Activated T-helper 1 cell treated with anti-CD3 and anti-CD28 coated beads, Interleukin-12 subunit alpha, Interleukin-12 subunit beta, Interleukin-2, Interleukin-4 antibody, amounts not matched to agents 30 ng/mL and 10 ng/mL and 1 ng/mL, durations not matched to agents 14 hours and 24 hours and 36 hours (primary cell): ENCODE data around the gene HS3ST5. TPM values are rescaled to one million over a fixed set of nuclear protein-coding genes. Genes with fewer than 3 reads are reported as not detected.

Source experiments
- DNase-seq: peaks from one replicate; pipeline ENCODE4 v3.0.0; 2021; ENCODE audit warnings: low spot score
- H3K27ac Mint-ChIP-seq: one replicate; pipeline ENCODE4 v1.8.0; 2021; ENCODE audit warnings: mild to moderate bottlenecking, mixed read lengths
- H3K27me3 Mint-ChIP-seq: one replicate; pipeline ENCODE4 v1.8.0; 2022; ENCODE audit warnings: mild to moderate bottlenecking, moderate library complexity, mixed read lengths; ENCODE audit not compliant: insufficient read depth
- H3K36me3 Mint-ChIP-seq: one replicate; pipeline ENCODE4 v1.8.0; 2021; ENCODE audit warnings: low read depth, mixed read lengths
- H3K4me1 Mint-ChIP-seq: one replicate; pipeline ENCODE4 v1.8.0; 2021; ENCODE audit warnings: low read depth, mixed read lengths
- H3K4me3 Mint-ChIP-seq: one replicate; pipeline ENCODE4 v1.8.0; 2021; ENCODE audit warnings: mild to moderate bottlenecking, moderate library complexity, mixed read lengths
- H3K9me3 Mint-ChIP-seq: one replicate; pipeline ENCODE4 v1.8.0; 2021; ENCODE audit warnings: mixed read lengths
- intact Hi-C: fragments of 100-400 bp; cut with micrococcal nuclease; formaldehyde crosslinking; loops from one replicate; pipeline ENCODE4 v1.15.1; 2024
- total RNA-seq: library from RNA; stranded (reverse); gene quantifications from 2 replicates; pipeline ENCODE4 v1.2.3, GENCODE V29; 2022

The HS3ST5 gene
- total RNA-seq, 1 donor from 2014 or later: not detected

- no peak for DNase-seq
- Mint-ChIP-seq H3K9me3 (peaks cover 3% of the 10 kb centered on the region), H3K27me3 (peaks cover 21% of the 10 kb centered on the region), H3K27ac (no peak overlapping the region), H3K4me1 (peaks cover 21% of the 10 kb centered on the region), H3K36me3 (peaks cover 3% of the 10 kb centered on the region), H3K4me3 (no peak overlapping the region)
- intact Hi-C loops: no loop called here
These were observed 333.6 kb downstream of the HS3ST5 start for GRCh38 chr6:114009192-114009591.

GRCh38 chr6:114008331-114008730, 334.5 kb downstream of the HS3ST5 start:
- Mint-ChIP-seq H3K36me3 (peaks cover 3% of the 10 kb centered on the region), H3K4me3 (no peak overlapping the region), H3K9me3 (peaks cover 3% of the 10 kb centered on the region), H3K4me1 (peaks cover 21% of the 10 kb centered on the region), H3K27me3 (peaks cover 21% of the 10 kb centered on the region), H3K27ac (no peak overlapping the region)
- intact Hi-C loops: no loop called here
- DNase-seq: no peak

GRCh38 chr6:114007516-114007915, 335.3 kb downstream of the HS3ST5 start:
- peak; percentile 6 for DNase-seq
- intact Hi-C loops: no loop called here
- Mint-ChIP-seq H3K4me3 (no peak overlapping the region), H3K9me3 (peaks cover 3% of the 10 kb centered on the region), H3K27ac (no peak overlapping the region), H3K4me1 (peaks cover 21% of the 10 kb centered on the region), H3K36me3 (peaks cover 3% of the 10 kb centered on the region), H3K27me3 (peaks cover 25% of the 10 kb centered on the region)
